ENCODE results near the gene LCN15.
"Not testable (repeated sequence)": the region's sequence is repeated elsewhere in the genome, so short reads cannot be mapped to it uniquely, and the experiment has no call there.

GRCh38 chr9:136711219-136711648 is 53.1 kb downstream of the LCN15 start:
- TF ChIP-seq CTCF (IDR thresholded peaks at IDR 0.05; ENCODE audit: insufficient read depth, low read length, poor library complexity, severe bottlenecking); EZH2phosphoT487 (conservative IDR thresholded peaks at IDR 0.05; ENCODE audit: low read length): not testable (repeated sequence)
